H9 (cell line): ENCODE results near the gene DLX5. TPM values are rescaled to one million over a fixed set of nuclear protein-coding genes. Genes with fewer than 3 reads are reported as not detected.

ENCODE experiments used
- DNase-seq: peaks from one replicate; pipeline ENCODE4 v3.0.0-alpha.2; 2017
- H2AFZ ChIP-seq: one replicate; pipeline ENCODE4 v1.6.1; 2013; ENCODE audit warnings: mild to moderate bottlenecking, low read length, control low read depth, moderate library complexity
- H2AK5ac ChIP-seq: 2 replicates; pipeline ENCODE4 v1.6.1; 2013; ENCODE audit warnings: low read length, control low read depth, mixed read lengths; ENCODE audit not compliant: insufficient read length
- H2BK120ac ChIP-seq: one replicate; pipeline ENCODE4 v1.6.1; 2013; ENCODE audit warnings: low read depth, mild to moderate bottlenecking, low read length, control low read depth, inconsistent platforms; ENCODE audit not compliant: poor library complexity, severe bottlenecking
- H2BK12ac ChIP-seq: 2 replicates; pipeline ENCODE4 v1.6.1; 2013; ENCODE audit warnings: low read length, control low read depth, mixed read lengths, low read depth; ENCODE audit not compliant: insufficient read length
- H2BK15ac ChIP-seq: 2 replicates; pipeline ENCODE4 v1.6.1; 2013; ENCODE audit warnings: low read depth, low read length, control low read depth
- H2BK20ac ChIP-seq: one replicate; pipeline ENCODE4 v1.6.1; 2013; ENCODE audit warnings: low read depth, mild to moderate bottlenecking, low read length, control low read depth, inconsistent platforms; ENCODE audit not compliant: poor library complexity, severe bottlenecking
- H2BK5ac ChIP-seq: 2 replicates; pipeline ENCODE4 v1.6.1; 2013; ENCODE audit warnings: low read length, control low read depth, mixed read lengths; ENCODE audit not compliant: insufficient read length
- H3K14ac ChIP-seq: 2 replicates; pipeline ENCODE4 v1.6.1; 2013; ENCODE audit warnings: low read length, control low read depth; ENCODE audit not compliant: insufficient read depth
- H3K18ac ChIP-seq: 2 replicates; pipeline ENCODE4 v1.6.1; 2013; ENCODE audit warnings: low read depth, mild to moderate bottlenecking, mixed read lengths, low read length, control low read depth; ENCODE audit not compliant: insufficient read length
- H3K23ac ChIP-seq: 2 replicates; pipeline ENCODE4 v1.6.1; 2013; ENCODE audit warnings: low read length, control low read depth, mixed read lengths, low read depth; ENCODE audit not compliant: insufficient read length
- H3K23me2 ChIP-seq: 2 replicates; pipeline ENCODE4 v1.6.1; 2013; ENCODE audit warnings: low read depth, mild to moderate bottlenecking, mixed read lengths, low read length, control low read depth; ENCODE audit not compliant: insufficient read length, poor library complexity, severe bottlenecking
- H3K27ac ChIP-seq: 2 replicates; pipeline ENCODE4 v1.5.1; 2013; ENCODE audit warnings: low read length, control low read depth, mixed read lengths, low read depth; ENCODE audit not compliant: insufficient read length
- H3K27me3 ChIP-seq: 2 replicates; pipeline ENCODE4 v1.6.1; 2013; ENCODE audit warnings: low read length, control low read depth, inconsistent platforms; ENCODE audit not compliant: insufficient read depth
- H3K4ac ChIP-seq: 2 replicates; pipeline ENCODE4 v1.6.1; 2013; ENCODE audit warnings: low read depth, mild to moderate bottlenecking, control low read depth, inconsistent platforms, low read length, moderate library complexity
- H3K4me1 ChIP-seq: 2 replicates; pipeline ENCODE4 v1.6.1; 2013; ENCODE audit warnings: low read length, control low read depth, inconsistent platforms; ENCODE audit not compliant: insufficient read depth
- H3K4me2 ChIP-seq: 2 replicates; pipeline ENCODE4 v1.6.1; 2013; ENCODE audit warnings: low read length, control low read depth, mixed read lengths; ENCODE audit not compliant: insufficient read length, insufficient read depth
- H3K56ac ChIP-seq: 2 replicates; pipeline ENCODE4 v1.6.1; 2013; ENCODE audit warnings: low read depth, mild to moderate bottlenecking, mixed read lengths, low read length, control low read depth; ENCODE audit not compliant: insufficient read length
- H3K79me1 ChIP-seq: 2 replicates; pipeline ENCODE4 v1.6.1; 2013; ENCODE audit warnings: low read depth, mild to moderate bottlenecking, moderate library complexity, low read length, control low read depth, inconsistent platforms; ENCODE audit not compliant: insufficient read depth, poor library complexity, severe bottlenecking
- H3K79me2 ChIP-seq: 2 replicates; pipeline ENCODE4 v1.6.1; 2013; ENCODE audit warnings: low read length, control low read depth, inconsistent platforms; ENCODE audit not compliant: insufficient read depth
- H3K9ac ChIP-seq: 2 replicates; pipeline ENCODE4 v1.6.1; 2013; ENCODE audit warnings: low read length, control low read depth, mixed read lengths; ENCODE audit not compliant: insufficient read length; ENCODE audit errors: extremely low read depth
- H3K9me3 ChIP-seq: one replicate; pipeline ENCODE4 v1.6.1; 2013; ENCODE audit warnings: low read depth, low read length, inconsistent platforms; ENCODE audit not compliant: control insufficient read depth
- H3T11ph ChIP-seq: one replicate; pipeline ENCODE4 v1.6.1; 2013; ENCODE audit warnings: mild to moderate bottlenecking, low read length, control low read depth, inconsistent platforms
- H4K20me1 ChIP-seq: one replicate; pipeline ENCODE4 v1.6.1; 2013; ENCODE audit not compliant: control insufficient read depth, insufficient read length, insufficient read depth
- H4K5ac ChIP-seq: 2 replicates; pipeline ENCODE4 v1.6.1; 2013; ENCODE audit warnings: low read depth, mild to moderate bottlenecking, mixed read lengths, low read length, control low read depth; ENCODE audit not compliant: insufficient read length
- H4K8ac ChIP-seq: replicated peaks from 2 replicates; pipeline ENCODE4 v1.6.1; 2013; ENCODE audit warnings: low read length, control low read depth, mixed read lengths, low read depth; ENCODE audit not compliant: insufficient read length
- H4K91ac ChIP-seq: 2 replicates; pipeline ENCODE4 v1.6.1; 2013; ENCODE audit warnings: low read depth, mild to moderate bottlenecking, moderate library complexity, mixed read lengths, low read length, control low read depth; ENCODE audit not compliant: insufficient read length
- H3K27ac Mint-ChIP-seq, 3 experiments: 2 replicates in 2 of 3; 3 replicates in 1 of 3; pipeline ENCODE4 v1.8.0; 2020 to 2021; ENCODE audit warnings: mixed read lengths in 3 of 3, mild to moderate bottlenecking in 1 of 3, moderate library complexity in 1 of 3
- H3K27me3 Mint-ChIP-seq: 2 replicates; pipeline ENCODE4 v1.8.0; 2021; ENCODE audit warnings: low read depth, mild to moderate bottlenecking, moderate library complexity, mixed read lengths
- H3K36me3 Mint-ChIP-seq, 3 experiments: 2 replicates in 2 of 3; 3 replicates in 1 of 3; pipeline ENCODE4 v1.8.0; 2020 to 2021; ENCODE audit warnings: low read depth in 3 of 3, mixed read lengths in 3 of 3; ENCODE audit not compliant: insufficient read depth in 1 of 3
- H3K4me1 Mint-ChIP-seq, 2 experiments: 2 replicates each; pipeline ENCODE4 v1.8.0; 2020; ENCODE audit warnings: mixed read lengths in 2 of 2
- H3K4me3 Mint-ChIP-seq, 2 experiments: 2 replicates in 1 of 2; 3 replicates in 1 of 2; pipeline ENCODE4 v1.8.0; 2020 to 2021; ENCODE audit warnings: mild to moderate bottlenecking in 2 of 2, mixed read lengths in 2 of 2, moderate library complexity in 1 of 2
- H3K9me3 Mint-ChIP-seq, 2 experiments: 2 replicates in 1 of 2; 3 replicates in 1 of 2; pipeline ENCODE4 v1.8.0; 2020; ENCODE audit warnings: mild to moderate bottlenecking in 2 of 2, mixed read lengths in 2 of 2, moderate library complexity in 1 of 2
- CTCF ChIP-seq: fragments of 200-600 bp; sonication (generic); conservative IDR thresholded peaks from 3 replicates; pipeline ENCODE4 v1.8.0; 2021; ENCODE audit warnings: antibody characterized with exemption, mild to moderate bottlenecking
- WGBS: extraction: QIAGEN DNeasy Blood & Tissue Kit; methylation state at CpG from one replicate; pipeline ENCODE4 v1.1.7; 2013; ENCODE audit warnings: missing lambda C conversion rate, low lambda C conversion rate, mixed read lengths; ENCODE audit not compliant: insufficient read length; ENCODE audit errors: extremely low coverage; 5-methylcytosine and 5-hydroxymethylcytosine counted together
- total RNA-seq: library from RNA; stranded (reverse); gene quantifications from 2 replicates; pipeline ENCODE4 v1.2.1, GENCODE V29; 2021

The DLX5 gene
- total RNA-seq, 1 experiment from 2014 or later: 0.22 TPM

- no CpG with 5 or more reads among the region's 3 CpGs for WGBS
Measured at GRCh38 chr7:97015279-97015678, 9.4 kb downstream of the DLX5 start.

More at GRCh38 chr7:97015279-97015678, 9.4 kb downstream of the DLX5 start:
- Histone ChIP-seq H3K4ac (no peak overlapping the region), H2AFZ (no peak overlapping the region), H4K5ac (no peak overlapping the region), H2BK5ac (no peak overlapping the region), H3K9ac (no peak overlapping the region), H3K56ac (no peak overlapping the region), H4K91ac (no peak overlapping the region), H2BK15ac (no peak overlapping the region), H4K20me1 (peaks cover 3% of the 10 kb centered on the region), H3K23ac (no peak overlapping the region), H3K14ac (no peak overlapping the region), H2BK20ac (no peak overlapping the region), H3K18ac (no peak overlapping the region), H2BK120ac (no peak overlapping the region), H3K27me3 (peaks cover 97% of the 10 kb centered on the region), H2AK5ac (no peak overlapping the region), H3K4me2 (no peak overlapping the region), H3K79me1 (no peaks in the 10 kb centered on the region), H3T11ph (no peak overlapping the region), H3K79me2 (no peaks in the 10 kb centered on the region), H2BK12ac (no peak overlapping the region), H3K9me3 (no peaks in the 10 kb centered on the region), H4K8ac (no peak overlapping the region), H3K23me2 (peaks cover 5% of the 10 kb centered on the region), H3K27ac (no peak overlapping the region), H3K4me1 (no peaks in the 10 kb centered on the region)
- H3K4me1 Mint-ChIP-seq: peaks cover 17 to 49% of the 10 kb centered on the region in 2 experiments
- peak overlapping the region in 1 of 2 experiments; percentile 20; a peak in 1 of 5 replicates for H3K4me3 Mint-ChIP-seq
- no peaks in the 10 kb centered on the region for H3K36me3 Mint-ChIP-seq
- TF ChIP-seq CTCF: no peak
- H3K27ac Mint-ChIP-seq: no peak overlapping the region
- peaks cover 100% of the 10 kb centered on the region for H3K27me3 Mint-ChIP-seq
- peaks cover 0 to 15% of the 10 kb centered on the region in 2 experiments; a peak in 3 of 5 replicates for H3K9me3 Mint-ChIP-seq
- DNase-seq: no peak
